ENCODE results near the gene ACSM6.

DNA sequence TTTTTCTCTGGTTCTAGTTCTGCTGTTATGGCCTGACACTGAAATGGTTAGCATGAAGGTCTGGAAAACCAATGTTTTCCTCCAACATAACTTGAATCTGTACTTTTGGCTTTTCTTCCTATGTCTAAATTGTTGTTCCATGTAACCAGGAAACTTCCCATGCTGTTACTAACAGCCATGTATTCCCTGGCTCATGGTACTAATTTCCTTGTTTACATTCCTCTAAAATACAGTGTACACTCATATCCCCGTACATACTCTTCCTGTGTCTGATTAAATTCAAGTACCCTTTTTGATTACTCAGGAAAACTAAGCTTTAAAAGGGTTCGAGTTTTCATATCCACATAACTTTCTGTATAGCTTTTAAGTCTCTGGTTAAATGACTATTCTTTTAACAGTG is 12.3 kb upstream of the ACSM6 start:
- TF ChIP-seq CTCF (IDR thresholded peaks at IDR 0.05) (no peak), POLR2A (IDR thresholded peaks at IDR 0.05) (no peak)

All from body of pancreas (tissue), 4 donors.